SK-N-SH (cell line): ENCODE results near the gene ACACB. TPM values are rescaled to one million over a fixed set of nuclear protein-coding genes. Genes with fewer than 3 reads are reported as not detected.

Experiments
- CTCF ChIA-PET: fragments of 300-600, 350-600 bp; formaldehyde crosslinking; extraction: SDS; loops from one replicate; lab custom pipeline; 2021; lab: Yijun Ruan, JAX
- POLR2A ChIA-PET: fragments of 350-600 bp; sonication (Branson Sonifier 250); formaldehyde crosslinking; extraction: SDS; loops from one replicate; lab custom pipeline; 2020; ENCODE audit warnings: antibody characterized with exemption, inconsistent platforms; lab: Yijun Ruan, JAX
- DNase-seq: peaks from one replicate; pipeline ENCODE4 v3.0.0; 2012
- H2AFZ ChIP-seq: fragments of 200-600 bp; sonication (generic); 2 replicates; pipeline ENCODE4 v1.8.1; 2016; ENCODE audit warnings: antibody characterized with exemption, mild to moderate bottlenecking, low read depth
- H3F3A ChIP-seq: fragments of 200-600 bp; sonication (generic); replicated peaks from 2 replicates; pipeline ENCODE3; 2016; ENCODE audit warnings: antibody characterized with exemption, mild to moderate bottlenecking; ENCODE audit not compliant: insufficient read depth
- H3K27ac ChIP-seq, 2 experiments: fragments of 200-500 bp in 1 of 2; fragments of 200-600 bp in 1 of 2; sonication (Bioruptor generic) in 1 of 2; sonication (generic), shearing (Covaris generic) in 1 of 2; 2 replicates each; pipeline versions ENCODE4 v1.5.1 to v1.6.1; 2014 to 2016; ENCODE audit warnings: low read depth in 2 of 2, inconsistent platforms in 1 of 2, low read length in 1 of 2, mild to moderate bottlenecking in 1 of 2, mixed read lengths in 1 of 2
- H3K27me3 ChIP-seq: fragments of 200-600 bp; sonication (generic), shearing (Covaris generic); 2 replicates; pipeline ENCODE4 v1.6.1; 2016; ENCODE audit warnings: mixed run types; ENCODE audit not compliant: insufficient read depth
- H3K36me3 ChIP-seq, 2 experiments: fragments of 200-500 bp in 1 of 2; fragments of 200-600 bp in 1 of 2; sonication (Bioruptor generic) in 1 of 2; sonication (generic) in 1 of 2; replicated peaks in 1 of 2; 2 replicates each; pipeline versions ENCODE3 to v1.5.1; 2014 to 2016; ENCODE audit warnings: low read length in 1 of 2, mild to moderate bottlenecking in 1 of 2; ENCODE audit not compliant: insufficient read depth in 2 of 2, control insufficient read depth in 1 of 2
- H3K4me1 ChIP-seq, 2 experiments: fragments of 200-500 bp in 1 of 2; fragments of 200-600 bp in 1 of 2; sonication (Bioruptor generic) in 1 of 2; sonication (generic), shearing (Covaris generic) in 1 of 2; 2 replicates each; pipeline versions ENCODE4 v1.5.1 to v1.6.1; 2014 to 2016; ENCODE audit warnings: low read depth in 1 of 2, low read length in 1 of 2, mixed run types in 1 of 2; ENCODE audit not compliant: insufficient read depth in 2 of 2, control insufficient read depth in 1 of 2
- H3K4me2 ChIP-seq: fragments of 200-600 bp; sonication (generic), shearing (Covaris generic); 2 replicates; pipeline ENCODE4 v1.6.1; 2017; ENCODE audit warnings: mixed run types
- H3K4me3 ChIP-seq, 2 experiments: fragments of 200-500 bp in 1 of 2; fragments of 200-600 bp in 1 of 2; sonication (Bioruptor generic) in 1 of 2; sonication (generic), shearing (Covaris generic) in 1 of 2; 2 replicates each; pipeline versions ENCODE4 v1.5.1 to v1.8.1; 2014 to 2016; ENCODE audit warnings: low read depth in 2 of 2, inconsistent platforms in 1 of 2, low read length in 1 of 2, mild to moderate bottlenecking in 1 of 2, mixed read lengths in 1 of 2, moderate library complexity in 1 of 2
- H3K79me2 ChIP-seq: fragments of 200-600 bp; sonication (generic); 2 replicates; pipeline ENCODE4 v1.8.1; 2017; ENCODE audit warnings: mild to moderate bottlenecking; ENCODE audit not compliant: insufficient read depth
- H3K9ac ChIP-seq: fragments of 200-600 bp; sonication (generic); 2 replicates; pipeline ENCODE4 v1.6.1; 2017; ENCODE audit warnings: mixed run types
- H3K9me2 ChIP-seq: fragments of 200-600 bp; sonication (generic); 2 replicates; pipeline ENCODE4 v1.6.1; 2017; ENCODE audit warnings: mixed run types
- H3K9me3 ChIP-seq: fragments of 200-600 bp; sonication (generic); 2 replicates; pipeline ENCODE4 v1.6.1; 2017; ENCODE audit warnings: mixed run types, mild to moderate bottlenecking, moderate library complexity
- H4K20me1 ChIP-seq: fragments of 200-600 bp; sonication (generic); 2 replicates; pipeline ENCODE4 v1.6.1; 2017; ENCODE audit warnings: mild to moderate bottlenecking, mixed run types; ENCODE audit not compliant: insufficient read depth
- ELF1 ChIP-seq: IDR thresholded peaks from 2 replicates; pipeline ENCODE4 v1.4.0; 2012
- EP300 ChIP-seq, 2 experiments: IDR thresholded peaks; 2 replicates each; pipeline versions ENCODE4 v1.4.0 to v1.6.1; 2012; ENCODE audit warnings: borderline replicate concordance in 1 of 2, low read depth in 1 of 2, low read length in 1 of 2
- EZH2phosphoT487 ChIP-seq: fragments of 200-600 bp; sonication (generic); IDR thresholded peaks from 2 replicates; pipeline ENCODE4 v1.6.1; 2017; ENCODE audit warnings: low read depth, mixed run types, mild to moderate bottlenecking, antibody characterized with exemption, moderate library complexity, borderline replicate concordance
- FOSL2 ChIP-seq: IDR thresholded peaks from 2 replicates; pipeline ENCODE4 v1.4.0; 2012; ENCODE audit warnings: low read depth, mild to moderate bottlenecking, moderate library complexity, borderline replicate concordance
- MEF2A ChIP-seq: IDR thresholded peaks from 2 replicates; pipeline ENCODE4 v1.4.0; 2012; ENCODE audit warnings: low read depth, borderline replicate concordance
- MXI1 ChIP-seq: IDR thresholded peaks from 2 replicates; pipeline ENCODE4 v1.6.1; 2012; ENCODE audit warnings: mild to moderate bottlenecking, low read depth, low read length, improper control_type of control experiment
- NRF1 ChIP-seq: IDR thresholded peaks from 2 replicates; pipeline ENCODE4 v1.6.1; 2012; ENCODE audit warnings: low read depth, mild to moderate bottlenecking, low read length
- RFX5 ChIP-seq: IDR thresholded peaks from 2 replicates; pipeline ENCODE4 v1.6.1; 2012; ENCODE audit warnings: mild to moderate bottlenecking, improper control_type of control experiment, low read length
- RXRA ChIP-seq: IDR thresholded peaks from 2 replicates; pipeline ENCODE4 v1.4.0; 2012; ENCODE audit warnings: low read depth, mild to moderate bottlenecking, borderline replicate concordance
- SMC3 ChIP-seq: IDR thresholded peaks from 2 replicates; pipeline ENCODE4 v1.6.1; 2012; ENCODE audit warnings: low read depth, low read length, improper control_type of control experiment
- TEAD4 ChIP-seq: IDR thresholded peaks from 2 replicates; pipeline ENCODE4 v1.4.0; 2012; ENCODE audit warnings: mild to moderate bottlenecking, borderline replicate concordance; ENCODE audit not compliant: insufficient read depth
- WGBS: methylation state at CpG from one replicate; pipeline ENCODE4 v1.1.6; 2017; ENCODE audit warnings: low lambda C conversion rate; 5-methylcytosine and 5-hydroxymethylcytosine counted together
- polyA plus RNA-seq, 3 experiments: library from polyadenylated mRNA; depleted of rRNA; stranded (reverse); fragments of >200 nt; gene quantifications; 2 replicates each; pipeline ENCODE4 v1.2.3, GENCODE V29; 2012
- TF ChIP-seq, protein P1 (sequence below): IDR thresholded peaks from 2 replicates; pipeline ENCODE4; 2012
- TF ChIP-seq, protein P2 (sequence below): IDR thresholded peaks from 2 replicates; pipeline ENCODE4 v1.4.0; 2012; ENCODE audit warnings: low read depth, borderline replicate concordance

The ACACB gene
- polyA plus RNA-seq, 1 of the 3 experiments (the other 2 are of a cell fraction), result 6.1 TPM

DNA sequence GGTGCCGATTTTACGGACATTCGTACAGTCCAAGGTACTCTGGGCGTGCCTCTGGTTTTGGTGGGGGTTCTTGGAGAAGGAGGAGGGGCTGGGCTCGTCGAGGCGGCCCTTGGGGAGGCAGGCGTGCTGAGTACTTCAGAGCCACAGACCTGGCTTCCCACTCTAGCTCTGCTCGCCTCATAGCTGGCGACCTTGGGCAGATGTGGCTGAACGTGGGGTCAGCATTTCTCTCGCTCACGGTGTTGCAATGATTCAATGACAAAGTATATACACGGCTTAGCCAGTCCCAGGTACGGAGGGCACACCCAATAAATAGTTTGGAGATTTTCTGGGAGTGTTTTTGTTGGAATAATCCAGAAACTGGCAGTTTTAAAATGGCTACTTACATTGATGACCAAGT lies 117.6 kb downstream of the ACACB start:
- H3K4me1 ChIP-seq, result no peaks in the 10 kb centered on the region

DNA sequence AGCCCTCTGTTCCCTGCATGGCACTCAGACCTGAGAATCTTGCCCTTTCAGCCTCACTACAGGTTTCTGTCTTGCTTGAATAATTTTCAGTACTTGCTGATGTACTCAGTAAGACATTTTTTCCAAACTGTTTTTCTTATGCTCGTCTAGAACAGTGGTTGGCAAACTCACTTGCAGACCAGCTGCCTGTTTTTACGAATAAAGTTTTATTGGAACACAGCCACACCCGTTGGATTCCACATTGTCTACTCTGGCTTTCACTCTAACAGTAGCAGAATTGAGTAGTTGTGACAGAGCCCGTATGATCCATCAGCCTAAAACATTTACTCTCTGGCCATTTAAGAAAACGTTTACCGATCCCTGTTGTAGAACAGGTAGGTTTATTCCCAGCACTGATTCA lies 119.9 kb downstream of the ACACB start:
- POLR2A ChIA-PET, result no interaction called here
- H2AFZ ChIP-seq, result no peak overlapping the region
- no peaks in the 10 kb centered on the region for H3K9me2 ChIP-seq
- no peak overlapping the region for H3K4me3 ChIP-seq
- H3K27ac ChIP-seq, result no peak overlapping the region
- peaks cover 0 to 5% of the 10 kb centered on the region in 2 experiments for H3K36me3 ChIP-seq
- no peak overlapping the region for H3K9ac ChIP-seq
- no peaks in the 10 kb centered on the region for H3K27me3 ChIP-seq
- no peaks in the 10 kb centered on the region for H3K9me3 ChIP-seq
- H3K79me2 ChIP-seq, result no peaks in the 10 kb centered on the region
- DNase-seq, result no peak
- no peaks in the 10 kb centered on the region for H4K20me1 ChIP-seq
- H3K4me2 ChIP-seq, result no peak overlapping the region
- 88% methylated on average over 6 of the region's 6 CpGs for WGBS
- CTCF ChIA-PET, result interaction anchor here (1.0 to 1.6 kb wide), 2 partner anchors 28 to 192 kb away, joined by 4 to 5 read pairs; no protein-coding TSS in a partner anchor
- TF ChIP-seq SMC3 (no peak), EZH2phosphoT487 (no peak), MEF2A (no peak), RFX5 (no peak), MXI1 (no peak), RXRA (no peak), NRF1 (no peak), TEAD4 (no peak), ELF1 (no peak), FOSL2 (no peak)
- TF ChIP-seq, protein P1, sequence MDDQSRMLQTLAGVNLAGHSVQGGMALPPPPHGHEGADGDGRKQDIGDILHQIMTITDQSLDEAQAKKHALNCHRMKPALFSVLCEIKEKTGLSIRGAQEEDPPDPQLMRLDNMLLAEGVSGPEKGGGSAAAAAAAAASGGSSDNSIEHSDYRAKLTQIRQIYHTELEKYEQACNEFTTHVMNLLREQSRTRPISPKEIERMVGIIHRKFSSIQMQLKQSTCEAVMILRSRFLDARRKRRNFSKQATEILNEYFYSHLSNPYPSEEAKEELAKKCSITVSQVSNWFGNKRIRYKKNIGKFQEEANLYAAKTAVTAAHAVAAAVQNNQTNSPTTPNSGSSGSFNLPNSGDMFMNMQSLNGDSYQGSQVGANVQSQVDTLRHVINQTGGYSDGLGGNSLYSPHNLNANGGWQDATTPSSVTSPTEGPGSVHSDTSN, result no peak
- TF ChIP-seq, protein P2, sequence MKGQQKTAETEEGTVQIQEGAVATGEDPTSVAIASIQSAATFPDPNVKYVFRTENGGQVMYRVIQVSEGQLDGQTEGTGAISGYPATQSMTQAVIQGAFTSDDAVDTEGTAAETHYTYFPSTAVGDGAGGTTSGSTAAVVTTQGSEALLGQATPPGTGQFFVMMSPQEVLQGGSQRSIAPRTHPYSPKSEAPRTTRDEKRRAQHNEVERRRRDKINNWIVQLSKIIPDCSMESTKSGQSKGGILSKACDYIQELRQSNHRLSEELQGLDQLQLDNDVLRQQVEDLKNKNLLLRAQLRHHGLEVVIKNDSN, result no peak
- H3F3A ChIP-seq, result no peaks in the 10 kb centered on the region
- no peaks in the 10 kb centered on the region for H3K4me1 ChIP-seq

More for the DNA sequence above, 117.6 kb downstream of the ACACB start:
- Histone ChIP-seq H3F3A (no peaks in the 10 kb centered on the region), H3K4me2 (no peak overlapping the region), H3K9ac (no peak overlapping the region), H3K36me3 (peaks cover 0 to 2% of the 10 kb centered on the region in 2 experiments), H3K4me3 (no peak overlapping the region), H3K27me3 (no peaks in the 10 kb centered on the region), H3K27ac (no peak overlapping the region), H3K9me2 (no peaks in the 10 kb centered on the region), H3K9me3 (no peaks in the 10 kb centered on the region), H3K79me2 (no peaks in the 10 kb centered on the region), H4K20me1 (no peaks in the 10 kb centered on the region), H2AFZ (no peak overlapping the region)
- TF ChIP-seq MXI1 (no peak), EP300 (IDR thresholded peaks at IDR 0.05; ENCODE audit: borderline replicate concordance in 1 of 2, low read depth in 1 of 2, low read length in 1 of 2) (no peak)
- DNase-seq, result no peak
- 92% methylated on average over 10 of the region's 15 CpGs for WGBS
- POLR2A ChIA-PET, result no interaction called here
- CTCF ChIA-PET, result no interaction called here
